Mammary epithelial cell (primary cell): Measurements from ENCODE around the gene CAPN6.

ENCODE experiments used
- EZH2 ChIP-seq: IDR thresholded peaks from 2 replicates; pipeline ENCODE4 v1.6.1; 2012; ENCODE audit warnings: low read length, inconsistent platforms, borderline replicate concordance
- TF ChIP-seq, protein P1 (sequence below), 2 donors: IDR thresholded peaks in 1 of 2; conservative IDR thresholded peaks in 1 of 2; 2 replicates each; pipeline ENCODE4 v1.5.1; 2011 to 2012; ENCODE audit warnings: inconsistent platforms in 2 of 2, low read length in 2 of 2, mild to moderate bottlenecking in 2 of 2, control low read depth in 1 of 2, low read depth in 1 of 2; ENCODE audit not compliant: insufficient read depth in 1 of 2; ENCODE audit errors: extremely low read depth in 1 of 2

DNA sequence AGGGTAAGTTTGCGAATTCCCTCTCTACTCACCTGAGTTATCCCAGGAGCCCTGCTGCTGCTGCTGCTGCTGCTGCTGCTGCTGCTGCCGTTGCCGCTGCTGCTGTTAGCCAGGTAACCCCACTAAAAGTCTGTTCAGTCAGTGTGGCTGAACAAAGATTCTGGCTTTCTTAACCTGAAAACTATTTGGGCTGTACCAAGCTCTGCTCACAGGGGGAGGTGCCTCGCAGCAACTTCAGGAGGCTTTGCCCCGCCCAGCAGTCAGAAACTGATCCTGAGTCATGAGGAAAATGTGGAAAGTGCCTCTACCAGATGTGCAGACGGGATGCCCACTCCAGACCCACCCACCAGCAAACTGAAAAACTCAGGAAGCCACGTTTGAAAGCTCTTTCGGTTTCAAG, at the start of gene CAPN6:
- TF ChIP-seq, protein P1, sequence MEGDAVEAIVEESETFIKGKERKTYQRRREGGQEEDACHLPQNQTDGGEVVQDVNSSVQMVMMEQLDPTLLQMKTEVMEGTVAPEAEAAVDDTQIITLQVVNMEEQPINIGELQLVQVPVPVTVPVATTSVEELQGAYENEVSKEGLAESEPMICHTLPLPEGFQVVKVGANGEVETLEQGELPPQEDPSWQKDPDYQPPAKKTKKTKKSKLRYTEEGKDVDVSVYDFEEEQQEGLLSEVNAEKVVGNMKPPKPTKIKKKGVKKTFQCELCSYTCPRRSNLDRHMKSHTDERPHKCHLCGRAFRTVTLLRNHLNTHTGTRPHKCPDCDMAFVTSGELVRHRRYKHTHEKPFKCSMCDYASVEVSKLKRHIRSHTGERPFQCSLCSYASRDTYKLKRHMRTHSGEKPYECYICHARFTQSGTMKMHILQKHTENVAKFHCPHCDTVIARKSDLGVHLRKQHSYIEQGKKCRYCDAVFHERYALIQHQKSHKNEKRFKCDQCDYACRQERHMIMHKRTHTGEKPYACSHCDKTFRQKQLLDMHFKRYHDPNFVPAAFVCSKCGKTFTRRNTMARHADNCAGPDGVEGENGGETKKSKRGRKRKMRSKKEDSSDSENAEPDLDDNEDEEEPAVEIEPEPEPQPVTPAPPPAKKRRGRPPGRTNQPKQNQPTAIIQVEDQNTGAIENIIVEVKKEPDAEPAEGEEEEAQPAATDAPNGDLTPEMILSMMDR (conservative IDR thresholded peaks at IDR 0.05 in 1 of 2, IDR thresholded peaks at IDR 0.05 in 1 of 2; ENCODE audit: extremely low read depth in 1 of 2, insufficient read depth in 1 of 2, low read depth in 1 of 2, low read length in 2 of 2): no peak
- TF ChIP-seq EZH2: no peak
